C4-2B (cell line): ENCODE measurements around the gene PLAU.

Source experiments
- ZFX ChIP-seq: fragments of 450-650 bp; IDR thresholded peaks from 2 replicates; pipeline ENCODE4 v1.6.1; 2017
- TF ChIP-seq, protein P1 (sequence below): fragments of 450-650 bp; conservative IDR thresholded peaks from 2 replicates; pipeline ENCODE4 v1.5.1; 2017; ENCODE audit warnings: mild to moderate bottlenecking

DNA sequence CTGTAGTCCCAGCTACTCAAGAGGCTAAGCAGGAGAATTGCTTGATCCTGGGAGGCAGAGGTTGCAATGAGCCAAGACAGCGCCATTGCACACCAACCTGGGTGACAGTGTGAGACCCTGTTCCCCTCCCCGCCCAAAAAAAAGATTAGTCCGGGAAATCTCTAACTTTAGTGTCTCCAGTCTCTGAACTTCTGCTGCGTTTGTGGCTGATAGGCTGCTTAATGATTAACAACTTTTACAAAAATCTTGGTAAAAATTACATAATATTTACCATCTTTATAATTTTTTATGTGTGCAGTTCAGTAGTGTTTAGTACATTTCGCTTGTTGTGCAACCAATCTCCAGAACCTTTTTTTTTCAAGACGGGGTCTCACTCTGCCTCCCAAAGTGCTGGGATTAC is 9.7 kb upstream of the PLAU start:
- TF ChIP-seq, protein P1, sequence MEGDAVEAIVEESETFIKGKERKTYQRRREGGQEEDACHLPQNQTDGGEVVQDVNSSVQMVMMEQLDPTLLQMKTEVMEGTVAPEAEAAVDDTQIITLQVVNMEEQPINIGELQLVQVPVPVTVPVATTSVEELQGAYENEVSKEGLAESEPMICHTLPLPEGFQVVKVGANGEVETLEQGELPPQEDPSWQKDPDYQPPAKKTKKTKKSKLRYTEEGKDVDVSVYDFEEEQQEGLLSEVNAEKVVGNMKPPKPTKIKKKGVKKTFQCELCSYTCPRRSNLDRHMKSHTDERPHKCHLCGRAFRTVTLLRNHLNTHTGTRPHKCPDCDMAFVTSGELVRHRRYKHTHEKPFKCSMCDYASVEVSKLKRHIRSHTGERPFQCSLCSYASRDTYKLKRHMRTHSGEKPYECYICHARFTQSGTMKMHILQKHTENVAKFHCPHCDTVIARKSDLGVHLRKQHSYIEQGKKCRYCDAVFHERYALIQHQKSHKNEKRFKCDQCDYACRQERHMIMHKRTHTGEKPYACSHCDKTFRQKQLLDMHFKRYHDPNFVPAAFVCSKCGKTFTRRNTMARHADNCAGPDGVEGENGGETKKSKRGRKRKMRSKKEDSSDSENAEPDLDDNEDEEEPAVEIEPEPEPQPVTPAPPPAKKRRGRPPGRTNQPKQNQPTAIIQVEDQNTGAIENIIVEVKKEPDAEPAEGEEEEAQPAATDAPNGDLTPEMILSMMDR, result no peak
- no peak for TF ChIP-seq ZFX
